ENCODE measurements around the gene GDI1.
"Not testable (repeated sequence)": the region's sequence is repeated elsewhere in the genome, so short reads cannot be mapped to it uniquely, and the experiment has no call there.

Gene GDI1

DNA sequence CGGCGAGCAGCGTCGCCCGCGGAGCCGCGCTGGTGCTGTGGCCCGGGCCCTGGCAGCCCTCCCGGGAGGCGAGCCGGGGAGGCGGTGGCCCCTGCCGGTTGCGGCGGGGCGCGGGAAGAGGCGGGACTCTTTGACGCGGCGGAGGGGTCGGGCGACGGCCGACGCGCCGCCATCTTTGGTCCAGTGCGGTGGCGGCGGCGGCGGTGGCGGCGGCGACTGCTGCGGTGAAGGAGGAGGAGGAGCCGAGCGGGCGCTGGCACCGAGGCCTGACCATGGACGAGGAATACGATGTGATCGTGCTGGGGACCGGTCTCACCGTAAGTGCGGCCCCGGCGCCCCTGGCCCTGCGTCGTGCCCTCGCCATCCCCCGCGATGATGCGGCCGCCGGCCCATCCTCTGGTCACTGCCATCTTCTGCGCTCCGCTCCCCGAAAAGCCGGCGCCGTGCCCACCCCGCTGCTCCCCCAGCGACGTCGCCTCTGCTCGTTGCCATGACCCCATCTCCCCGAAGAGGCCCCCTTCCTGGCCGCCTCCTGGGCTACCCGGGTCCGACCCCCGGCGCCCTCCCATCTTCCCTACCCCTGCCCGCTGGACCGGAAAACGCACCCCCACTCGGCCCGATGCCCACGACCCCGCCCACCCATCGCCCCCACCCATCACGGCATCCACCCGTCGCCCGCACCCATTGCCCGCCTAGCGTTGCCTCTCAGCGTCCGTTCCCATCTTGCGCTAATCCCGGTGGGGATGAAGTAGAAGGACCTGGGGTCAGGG, at the start of gene GDI1:
Gene GDI1 (plus strand): TSS at position 172 of the 770 bp plus-strand sequence. CDS start 101 bp downstream, at position 273.
- Histone ChIP-seq H3K9me3 (ENCODE audit: control insufficient read depth, low read length) (no peaks in the 10 kb centered on the region), H3K4me3 (ENCODE audit: low read length) (peak within 1 kb of the TSS; percentile 25), H3K9ac (ENCODE audit: low read length) (no peak within 1 kb of the TSS), H3K27me3 (ENCODE audit: control insufficient read depth, insufficient read depth, low read length) (no peaks in the 10 kb centered on the region), H3K36me3 (ENCODE audit: control insufficient read depth, insufficient read depth, low read length) (no peaks in the 10 kb centered on the region), H3K4me1 (ENCODE audit: control insufficient read depth, insufficient read depth, low read length) (peaks cover 10% of the 10 kb centered on the region)

GRCh38 chrX:154388094-154388493, 48.9 kb upstream of the GDI1 start:
- not testable (repeated sequence) for H3K27me3 ChIP-seq (ENCODE audit: control insufficient read depth, insufficient read depth, low read length); H3K36me3 ChIP-seq (ENCODE audit: control insufficient read depth, insufficient read depth, low read length); H3K9ac ChIP-seq (ENCODE audit: low read length); H3K4me1 ChIP-seq (ENCODE audit: control insufficient read depth, insufficient read depth, low read length); H3K4me3 ChIP-seq (ENCODE audit: low read length); H3K9me3 ChIP-seq (ENCODE audit: control insufficient read depth, low read length)

- not testable (repeated sequence) for H3K36me3 ChIP-seq (ENCODE audit: control insufficient read depth, insufficient read depth, low read length); H3K4me1 ChIP-seq (ENCODE audit: control insufficient read depth, insufficient read depth, low read length); H3K9me3 ChIP-seq (ENCODE audit: control insufficient read depth, low read length); H3K4me3 ChIP-seq (ENCODE audit: low read length); H3K9ac ChIP-seq (ENCODE audit: low read length); H3K27me3 ChIP-seq (ENCODE audit: control insufficient read depth, insufficient read depth, low read length)
Observed at GRCh38 chrX:154388649-154389048, 48.3 kb upstream of the GDI1 start.

- H3K9ac ChIP-seq (ENCODE audit: low read length); H3K4me1 ChIP-seq (ENCODE audit: control insufficient read depth, insufficient read depth, low read length); H3K36me3 ChIP-seq (ENCODE audit: control insufficient read depth, insufficient read depth, low read length); H3K9me3 ChIP-seq (ENCODE audit: control insufficient read depth, low read length); H3K4me3 ChIP-seq (ENCODE audit: low read length); H3K27me3 ChIP-seq (ENCODE audit: control insufficient read depth, insufficient read depth, low read length): not testable (repeated sequence)
Observed at GRCh38 chrX:154389812-154390747, 46.9 kb upstream of the GDI1 start.

DNA sequence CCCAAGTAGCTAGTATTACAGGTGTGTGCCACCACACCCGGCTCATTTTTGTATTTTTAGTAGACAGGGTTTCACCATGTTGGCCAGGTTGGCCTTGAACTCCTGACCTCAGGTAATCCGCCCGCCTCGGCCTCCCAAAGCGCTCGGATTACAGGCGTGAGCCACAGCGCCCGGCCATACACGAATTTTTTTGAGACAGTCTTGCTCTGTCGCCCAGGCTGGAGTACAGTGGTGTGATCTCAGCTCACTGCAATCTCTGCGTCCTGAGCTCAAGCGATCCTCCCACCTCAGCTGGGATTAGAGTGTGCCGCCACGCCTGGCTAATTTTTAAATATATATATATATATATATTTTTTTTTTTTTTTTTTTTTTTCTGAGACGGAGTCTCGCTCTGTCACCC, 40.6 kb upstream of the GDI1 start:
- H3K4me3 ChIP-seq (ENCODE audit: low read length); H3K9ac ChIP-seq (ENCODE audit: low read length); H3K27me3 ChIP-seq (ENCODE audit: control insufficient read depth, insufficient read depth, low read length); H3K36me3 ChIP-seq (ENCODE audit: control insufficient read depth, insufficient read depth, low read length); H3K9me3 ChIP-seq (ENCODE audit: control insufficient read depth, low read length); H3K4me1 ChIP-seq (ENCODE audit: control insufficient read depth, insufficient read depth, low read length): not testable (repeated sequence)

- H3K36me3 ChIP-seq (ENCODE audit: control insufficient read depth, insufficient read depth, low read length): peaks cover 10% of the 10 kb centered on the region
- peaks cover 6% of the 10 kb centered on the region for H3K4me1 ChIP-seq (ENCODE audit: control insufficient read depth, insufficient read depth, low read length)
- no peaks in the 10 kb centered on the region for H3K27me3 ChIP-seq (ENCODE audit: control insufficient read depth, insufficient read depth, low read length)
- H3K4me3 ChIP-seq (ENCODE audit: low read length): peak overlapping the region; percentile 46
- H3K9ac ChIP-seq (ENCODE audit: low read length): peak overlapping the region; percentile 83
- H3K9me3 ChIP-seq (ENCODE audit: control insufficient read depth, low read length): no peaks in the 10 kb centered on the region
Observed at GRCh38 chrX:154396973-154397887, 39.7 kb upstream of the GDI1 start.

- Histone ChIP-seq H3K4me3 (ENCODE audit: low read length) (peak within 1 kb of the TSS; percentile 84), H3K4me1 (ENCODE audit: control insufficient read depth, insufficient read depth, low read length) (peaks cover 6% of the 10 kb centered on the region), H3K36me3 (ENCODE audit: control insufficient read depth, insufficient read depth, low read length) (peaks cover 10% of the 10 kb centered on the region), H3K27me3 (ENCODE audit: control insufficient read depth, insufficient read depth, low read length) (no peaks in the 10 kb centered on the region), H3K9me3 (ENCODE audit: control insufficient read depth, low read length) (no peaks in the 10 kb centered on the region), H3K9ac (ENCODE audit: low read length) (peak within 1 kb of the TSS; percentile 97)
Observed at GRCh38 chrX:154397888-154398667, 38.9 kb upstream of the GDI1 start, which contains the start of gene RPL10. Gene RPL10 (plus strand): TSS chrX:154398377. CDS start chrX:154398520, 143 bp downstream.

GRCh38 chrX:154398668-154399526, 38.1 kb upstream of the GDI1 start:
- Histone ChIP-seq H3K4me1 (ENCODE audit: control insufficient read depth, insufficient read depth, low read length) (peaks cover 6% of the 10 kb centered on the region), H3K9ac (ENCODE audit: low read length) (peak overlapping the region; percentile 97), H3K27me3 (ENCODE audit: control insufficient read depth, insufficient read depth, low read length) (no peaks in the 10 kb centered on the region), H3K4me3 (ENCODE audit: low read length) (peak overlapping the region; percentile 84), H3K36me3 (ENCODE audit: control insufficient read depth, insufficient read depth, low read length) (peaks cover 10% of the 10 kb centered on the region), H3K9me3 (ENCODE audit: control insufficient read depth, low read length) (no peaks in the 10 kb centered on the region)

- peak overlapping the region; percentile 97 for H3K9ac ChIP-seq (ENCODE audit: low read length)
Observed at GRCh38 chrX:154399527-154400368, 37.2 kb upstream of the GDI1 start.

DNA sequence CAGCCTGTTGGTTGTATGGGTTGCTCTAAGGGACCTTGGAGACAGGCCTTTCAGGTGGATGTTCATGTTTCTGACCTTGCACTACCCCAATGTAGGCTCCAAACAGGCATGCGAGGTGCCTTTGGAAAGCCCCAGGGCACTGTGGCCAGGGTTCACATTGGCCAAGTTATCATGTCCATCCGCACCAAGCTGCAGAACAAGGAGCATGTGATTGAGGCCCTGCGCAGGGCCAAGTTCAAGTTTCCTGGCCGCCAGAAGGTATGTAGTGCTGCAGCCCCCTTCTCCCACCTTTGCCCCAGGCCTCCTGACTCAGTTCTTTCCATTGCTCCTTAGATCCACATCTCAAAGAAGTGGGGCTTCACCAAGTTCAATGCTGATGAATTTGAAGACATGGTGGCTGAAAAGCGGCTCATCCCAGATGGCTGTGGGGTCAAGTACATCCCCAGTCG, 36.6 kb upstream of the GDI1 start:
- not testable (repeated sequence) for H3K36me3 ChIP-seq (ENCODE audit: control insufficient read depth, insufficient read depth, low read length); H3K4me1 ChIP-seq (ENCODE audit: control insufficient read depth, insufficient read depth, low read length); H3K9me3 ChIP-seq (ENCODE audit: control insufficient read depth, low read length); H3K27me3 ChIP-seq (ENCODE audit: control insufficient read depth, insufficient read depth, low read length); H3K4me3 ChIP-seq (ENCODE audit: low read length)
- H3K9ac ChIP-seq (ENCODE audit: low read length): peak overlapping the region; percentile 43

More at GRCh38 chrX:154399527-154400368, 37.2 kb upstream of the GDI1 start:
- Histone ChIP-seq H3K9me3 (ENCODE audit: control insufficient read depth, low read length) (no peaks in the 10 kb centered on the region), H3K4me1 (ENCODE audit: control insufficient read depth, insufficient read depth, low read length) (peaks cover 6% of the 10 kb centered on the region), H3K4me3 (ENCODE audit: low read length) (peak overlapping the region; percentile 84), H3K36me3 (ENCODE audit: control insufficient read depth, insufficient read depth, low read length) (peaks cover 10% of the 10 kb centered on the region), H3K27me3 (ENCODE audit: control insufficient read depth, insufficient read depth, low read length) (no peaks in the 10 kb centered on the region)

Data from mucosa of stomach (tissue), 1 donor.